ENCODE measurements around the gene LENEP. TPM values are rescaled to one million over a fixed set of nuclear protein-coding genes. Genes with fewer than 3 reads are reported as not detected.

The LENEP gene
- total RNA-seq, 3 donors from 2014 or later: 0.40 to 0.50 TPM; not detected in 1

- ATAC-seq: no peak
- peak overlapping the region; percentile 51 for H3K4me3 Mint-ChIP-seq
- H3K4me1 Mint-ChIP-seq (ENCODE audit: low read depth): peaks cover 75% of the 10 kb centered on the region
- no peaks in the 10 kb centered on the region for H3K36me3 Mint-ChIP-seq (ENCODE audit: insufficient read depth)
- H3K27me3 Mint-ChIP-seq (ENCODE audit: low read depth): no peaks in the 10 kb centered on the region
- DNase-seq: no peak
- H3K9me3 Mint-ChIP-seq: no peaks in the 10 kb centered on the region
Measured at GRCh38 chr1:155013632-155014031, 20.2 kb downstream of the LENEP start.

GRCh38 chr1:155014709-155015508 is 21.5 kb downstream of the LENEP start:
- Mint-ChIP-seq H3K36me3 (ENCODE audit: insufficient read depth) (no peaks in the 10 kb centered on the region), H3K4me3 (no peak overlapping the region), H3K27me3 (ENCODE audit: low read depth) (no peaks in the 10 kb centered on the region), H3K9me3 (no peaks in the 10 kb centered on the region), H3K4me1 (ENCODE audit: low read depth) (peaks cover 81% of the 10 kb centered on the region)
- ATAC-seq (no peak), DNase-seq (no peak)

GRCh38 chr1:155015527-155016230 is 22.3 kb downstream of the LENEP start:
- Mint-ChIP-seq H3K4me1 (ENCODE audit: low read depth) (peaks cover 77% of the 10 kb centered on the region), H3K9me3 (no peaks in the 10 kb centered on the region), H3K27me3 (ENCODE audit: low read depth) (no peaks in the 10 kb centered on the region), H3K4me3 (peak overlapping the region; percentile 4), H3K36me3 (ENCODE audit: insufficient read depth) (no peaks in the 10 kb centered on the region)
- no peak for DNase-seq
- ATAC-seq: no peak

- Mint-ChIP-seq H3K4me1 (ENCODE audit: low read depth) (peaks cover 71% of the 10 kb centered on the region), H3K36me3 (ENCODE audit: insufficient read depth) (no peaks in the 10 kb centered on the region), H3K4me3 (peak overlapping the region; percentile 4), H3K9me3 (no peaks in the 10 kb centered on the region), H3K27me3 (ENCODE audit: low read depth) (no peaks in the 10 kb centered on the region)
- ATAC-seq (no peak), DNase-seq (no peak)
Measured at GRCh38 chr1:155016231-155016831, 22.9 kb downstream of the LENEP start.

DNA sequence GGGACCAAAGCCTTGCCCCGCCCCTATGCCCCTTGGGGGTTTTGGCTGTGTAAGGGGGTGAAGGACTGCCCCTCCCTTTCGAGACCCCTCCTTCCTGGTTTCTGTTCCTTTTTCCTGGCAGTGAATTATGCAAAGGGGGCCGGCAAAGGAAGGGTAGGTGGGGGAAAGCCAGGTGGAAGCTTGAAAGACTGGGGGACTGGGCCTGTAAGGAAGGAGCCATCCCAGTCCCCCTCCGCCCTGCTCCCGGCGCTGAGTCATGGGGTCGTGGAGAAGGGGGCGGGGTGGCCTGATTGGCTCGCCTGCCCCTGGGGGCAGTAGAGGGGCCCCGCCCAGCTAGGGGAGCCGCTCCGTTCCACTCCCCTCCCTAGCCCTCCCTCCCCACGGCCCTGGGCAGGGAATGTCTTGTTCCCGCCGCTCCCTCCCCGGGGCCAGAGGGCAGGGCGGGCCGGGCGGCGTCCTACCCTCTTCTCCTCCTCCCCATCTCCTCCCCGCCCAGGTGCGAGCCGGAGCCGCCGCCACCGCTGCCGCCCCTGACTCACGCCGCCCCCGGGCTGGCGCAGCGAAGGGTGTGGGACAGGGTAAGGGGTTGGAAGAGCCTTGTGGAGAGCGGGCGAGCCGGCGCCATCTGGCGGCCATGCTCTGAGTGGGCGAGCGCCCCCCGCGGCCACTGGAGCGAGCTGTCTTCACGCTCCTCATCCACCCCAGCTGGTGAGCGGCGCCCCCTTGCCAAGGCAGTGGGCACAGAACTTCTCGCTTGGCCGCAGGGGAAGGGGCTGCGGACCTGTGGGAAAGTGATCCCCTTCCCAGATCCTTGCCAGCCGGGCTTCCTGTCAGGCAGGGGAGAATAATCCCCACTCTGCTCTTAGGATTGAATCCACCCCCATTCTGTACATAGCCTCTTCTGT is 23.9 kb downstream of the LENEP start:
- Mint-ChIP-seq H3K4me1 (ENCODE audit: low read depth) (peaks cover 65% of the 10 kb centered on the region), H3K4me3 (peak overlapping the region; percentile 53), H3K27me3 (ENCODE audit: low read depth) (no peaks in the 10 kb centered on the region), H3K9me3 (no peaks in the 10 kb centered on the region), H3K36me3 (ENCODE audit: insufficient read depth) (no peaks in the 10 kb centered on the region)
- peak; percentile 94 for ATAC-seq
- peak; percentile 92 for DNase-seq

DNA sequence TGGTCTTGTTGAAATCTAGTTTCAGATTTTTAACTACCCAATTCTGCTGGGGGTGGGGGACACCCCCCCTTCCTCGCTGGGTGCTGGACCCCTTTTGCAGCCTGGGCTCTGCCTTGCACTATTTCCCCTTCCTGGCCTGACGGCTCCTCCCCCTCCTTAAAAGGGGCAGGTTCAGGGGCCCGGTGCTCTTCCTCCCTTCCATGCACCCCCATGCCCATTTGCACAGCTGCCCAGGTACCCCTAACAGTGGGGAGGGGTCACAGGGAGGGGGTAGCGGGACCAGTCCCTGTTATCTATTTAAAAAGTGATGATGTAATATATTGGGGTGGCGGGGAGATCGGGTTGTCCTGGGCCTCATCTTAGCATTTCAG is 24.5 kb downstream of the LENEP start:
- DNase-seq: no peak
- no peaks in the 10 kb centered on the region for H3K36me3 Mint-ChIP-seq (ENCODE audit: insufficient read depth)
- peak overlapping the region; percentile 53 for H3K4me3 Mint-ChIP-seq
- peaks cover 58% of the 10 kb centered on the region for H3K4me1 Mint-ChIP-seq (ENCODE audit: low read depth)
- H3K27me3 Mint-ChIP-seq (ENCODE audit: low read depth): no peaks in the 10 kb centered on the region
- peak in 1 of 2 donors; percentile 0 for ATAC-seq
- no peaks in the 10 kb centered on the region for H3K9me3 Mint-ChIP-seq

DNA sequence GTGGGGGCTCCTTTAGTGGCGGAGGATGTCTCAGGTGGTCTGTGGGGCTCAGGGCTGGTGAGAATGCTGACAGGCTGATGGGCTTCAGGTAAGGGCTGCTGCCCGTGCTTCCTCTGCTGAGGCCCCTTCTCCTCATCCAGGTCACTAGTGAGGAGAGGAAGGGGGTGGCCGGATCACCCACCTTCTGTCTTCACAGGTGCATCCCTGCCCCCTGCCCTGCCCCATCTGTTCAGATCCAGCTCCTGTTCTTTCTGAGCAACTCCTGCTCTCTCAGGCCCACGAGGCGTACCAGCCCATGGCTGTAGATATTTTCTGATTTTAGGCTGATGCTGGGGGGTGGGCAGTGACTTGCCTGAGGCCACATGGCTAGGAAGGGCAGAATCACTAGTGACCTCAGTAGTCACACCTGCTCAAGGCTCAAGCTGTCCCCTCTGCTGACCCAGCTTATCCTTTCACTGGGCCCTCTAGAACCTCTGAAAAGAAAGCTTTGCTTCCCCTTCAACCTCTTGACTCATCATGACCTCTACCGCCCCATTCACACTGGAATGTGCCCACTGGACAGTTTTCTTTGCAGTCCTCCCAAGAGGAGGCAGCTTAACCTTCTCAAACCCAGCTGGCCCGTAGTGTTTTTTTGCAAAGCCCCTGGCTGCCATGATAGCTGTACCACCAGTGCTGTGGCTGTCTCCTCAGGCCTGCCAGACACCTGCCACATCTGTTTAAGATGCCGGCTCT is 25.4 kb downstream of the LENEP start:
- Mint-ChIP-seq H3K4me3 (no peak overlapping the region), H3K4me1 (ENCODE audit: low read depth) (peaks cover 51% of the 10 kb centered on the region), H3K27me3 (ENCODE audit: low read depth) (no peaks in the 10 kb centered on the region), H3K9me3 (no peaks in the 10 kb centered on the region), H3K36me3 (ENCODE audit: insufficient read depth) (no peaks in the 10 kb centered on the region)
- DNase-seq: no peak
- ATAC-seq: no peak

DNA sequence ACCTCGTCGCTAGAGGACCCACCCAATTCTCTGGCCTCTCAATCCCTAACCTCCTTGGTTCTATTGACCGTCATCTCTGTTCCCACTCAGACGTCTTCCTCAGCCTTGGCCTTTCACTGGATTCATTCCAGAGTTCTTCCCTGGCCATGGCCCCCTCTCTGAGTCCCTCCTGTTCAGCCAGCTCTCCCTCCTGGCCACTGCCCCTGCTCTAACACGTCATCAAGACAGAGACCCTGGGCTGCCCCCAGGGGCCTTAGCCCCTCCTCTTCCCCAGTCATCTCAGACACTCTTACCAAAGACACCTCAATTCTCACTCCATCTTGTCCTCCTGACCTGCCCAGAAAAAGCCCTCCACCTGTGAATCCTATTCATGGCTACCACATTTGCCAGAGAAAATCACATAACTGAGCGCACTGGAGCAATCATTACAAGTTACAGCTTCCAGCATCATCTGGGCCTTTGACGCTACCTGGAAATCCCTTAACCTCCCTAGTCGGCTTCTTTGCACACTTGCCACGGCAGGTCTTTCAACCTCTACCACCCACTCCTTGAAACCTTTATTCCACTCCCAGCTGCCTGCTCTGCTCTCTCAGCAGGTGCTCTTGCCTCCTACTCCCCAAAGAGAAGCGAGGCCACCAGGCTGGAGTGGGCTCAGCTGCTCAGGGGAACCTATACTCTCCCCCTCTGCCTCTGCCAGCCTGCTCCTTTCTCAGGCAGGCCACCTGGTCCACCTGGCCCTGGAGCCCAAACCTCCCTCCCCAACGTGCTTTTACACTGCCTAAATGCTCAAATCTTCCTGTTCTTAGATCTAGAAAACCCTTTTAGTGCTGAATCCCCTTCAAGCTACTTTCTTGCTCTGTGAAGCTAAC is 26.2 kb downstream of the LENEP start:
- H3K4me1 Mint-ChIP-seq (ENCODE audit: low read depth): peaks cover 42% of the 10 kb centered on the region
- ATAC-seq: no peak
- H3K4me3 Mint-ChIP-seq: no peak overlapping the region
- no peak for DNase-seq
- H3K27me3 Mint-ChIP-seq (ENCODE audit: low read depth): no peaks in the 10 kb centered on the region
- no peaks in the 10 kb centered on the region for H3K9me3 Mint-ChIP-seq
- no peaks in the 10 kb centered on the region for H3K36me3 Mint-ChIP-seq (ENCODE audit: insufficient read depth)

- no peak for ATAC-seq
- Mint-ChIP-seq H3K9me3 (no peaks in the 10 kb centered on the region), H3K27me3 (ENCODE audit: low read depth) (no peaks in the 10 kb centered on the region), H3K4me1 (ENCODE audit: low read depth) (peaks cover 20% of the 10 kb centered on the region), H3K4me3 (no peak overlapping the region), H3K36me3 (ENCODE audit: insufficient read depth) (no peaks in the 10 kb centered on the region)
- no peak for DNase-seq
Measured at GRCh38 chr1:155022136-155022926, 28.9 kb downstream of the LENEP start.

DNA sequence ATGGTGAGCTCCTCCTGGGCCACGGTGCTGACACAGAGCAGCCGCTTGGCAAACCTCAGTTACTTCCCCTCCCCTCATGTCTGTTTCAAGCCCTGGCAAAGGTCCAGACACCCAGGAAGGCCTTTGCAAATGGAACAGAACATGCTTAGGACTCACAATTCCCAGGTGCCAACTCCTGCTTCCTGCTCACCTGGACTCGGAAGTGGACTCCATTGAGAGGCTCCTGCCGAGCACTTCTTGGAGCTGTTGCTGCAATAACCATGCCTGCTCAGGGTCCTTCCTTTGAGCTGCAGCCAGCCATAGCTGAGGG is 29.5 kb downstream of the LENEP start:
- ATAC-seq: no peak

DNA sequence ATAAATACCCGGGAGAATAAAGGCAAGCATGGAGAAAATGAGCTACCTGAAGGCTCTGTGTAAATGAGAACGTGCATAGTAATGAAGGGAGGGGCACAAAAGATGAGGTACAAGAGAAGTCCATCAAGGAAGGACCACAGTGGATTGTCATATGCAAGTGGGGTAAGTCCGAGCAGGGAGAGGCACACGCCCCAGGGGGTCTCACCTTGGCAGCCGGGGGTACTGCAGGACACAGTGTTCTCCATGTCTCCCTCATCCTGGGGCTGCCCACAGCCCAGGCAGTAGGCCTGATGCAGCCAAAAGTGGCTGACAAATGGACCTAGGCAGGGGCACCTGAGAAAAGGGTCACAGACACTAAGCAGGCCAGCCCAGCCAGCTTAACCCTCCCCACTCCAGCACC is 30.2 kb downstream of the LENEP start:
- Mint-ChIP-seq H3K4me3 (no peak overlapping the region), H3K27me3 (ENCODE audit: low read depth) (no peaks in the 10 kb centered on the region), H3K4me1 (ENCODE audit: low read depth) (peaks cover 14% of the 10 kb centered on the region), H3K36me3 (ENCODE audit: insufficient read depth) (no peaks in the 10 kb centered on the region), H3K9me3 (no peaks in the 10 kb centered on the region)
- ATAC-seq (no peak), DNase-seq (no peak)

More for the DNA sequence above, 29.5 kb downstream of the LENEP start:
- peaks cover 16% of the 10 kb centered on the region for H3K4me1 Mint-ChIP-seq (ENCODE audit: low read depth)
- no peak overlapping the region for H3K4me3 Mint-ChIP-seq
- no peaks in the 10 kb centered on the region for H3K36me3 Mint-ChIP-seq (ENCODE audit: insufficient read depth)
- no peak for DNase-seq
- no peaks in the 10 kb centered on the region for H3K27me3 Mint-ChIP-seq (ENCODE audit: low read depth)
- no peaks in the 10 kb centered on the region for H3K9me3 Mint-ChIP-seq

DNA sequence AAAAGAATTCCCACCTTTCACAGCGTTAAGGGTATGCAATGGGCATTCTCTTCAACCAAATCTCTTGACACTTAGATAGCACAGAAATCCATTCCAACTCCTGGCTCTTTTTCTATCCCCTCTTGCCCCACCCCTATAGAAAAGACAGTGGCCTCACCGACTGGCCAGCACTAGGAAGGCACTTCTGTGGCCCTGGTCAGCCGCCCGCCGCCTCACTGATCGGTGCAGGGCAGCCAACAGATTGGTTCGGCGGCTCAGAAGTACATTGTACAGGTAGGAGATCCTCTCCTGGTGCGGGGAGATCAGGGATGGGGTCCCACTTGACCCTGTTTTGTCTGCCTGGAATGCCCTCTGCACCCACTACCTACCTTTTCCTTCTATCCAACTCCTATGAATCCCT is 30.9 kb downstream of the LENEP start:
- H3K4me1 Mint-ChIP-seq (ENCODE audit: low read depth): peaks cover 9% of the 10 kb centered on the region
- ATAC-seq (no peak), DNase-seq (no peak)
- no peaks in the 10 kb centered on the region for H3K36me3 Mint-ChIP-seq (ENCODE audit: insufficient read depth)
- H3K4me3 Mint-ChIP-seq: no peak overlapping the region
- H3K27me3 Mint-ChIP-seq (ENCODE audit: low read depth): no peaks in the 10 kb centered on the region
- no peaks in the 10 kb centered on the region for H3K9me3 Mint-ChIP-seq

All from activated T-cell treated with anti-CD3 and anti-CD28 coated beads, Interleukin-2, amount 50 U/mL, for 4 hours (primary cell).